ENCODE data around the gene ALKBH1. TPM values are rescaled to one million over a fixed set of nuclear protein-coding genes. Genes with fewer than 3 reads are reported as not detected.

ALKBH1 gene
- total and polyA plus RNA-seq, 2 donors (not counting 3 experiments of a cell fraction or from before 2014, with no cell fraction given), result 10.2 to 14.8 TPM

DNA sequence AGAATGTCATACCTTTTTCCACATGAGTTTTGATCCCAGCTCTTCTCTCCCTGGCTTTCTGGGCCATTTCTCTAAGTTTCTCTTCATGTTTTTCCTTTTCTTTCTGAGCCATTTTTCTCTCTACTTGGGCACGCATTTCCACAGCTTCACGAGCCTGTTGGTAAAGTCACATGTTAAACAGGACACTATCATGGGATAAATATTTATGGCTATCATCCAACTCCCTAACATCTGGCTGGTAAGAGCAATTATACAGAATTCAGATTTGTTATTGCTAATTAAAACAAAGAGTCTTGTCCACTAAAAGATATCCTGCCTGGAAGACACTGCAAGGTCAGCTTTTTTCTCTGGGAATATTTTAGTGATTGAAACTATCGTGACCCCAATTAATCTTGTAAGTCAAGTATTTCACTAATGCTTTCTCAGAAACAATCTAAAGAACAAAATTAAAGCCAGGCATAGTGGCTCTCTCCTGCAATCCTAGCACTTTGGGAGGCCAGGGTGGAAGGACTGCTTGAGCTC is 23.2 kb upstream of the ALKBH1 start:
- no peak overlapping the region for H2AFZ ChIP-seq (ENCODE audit: low read depth, low read length)
- H4K20me1 ChIP-seq (replicated peaks; ENCODE audit: control insufficient read depth, extremely low read depth, insufficient read depth, low read length), result no peaks in the 10 kb centered on the region
- ChIA-PET POLR2A (no interaction called here), CTCF (no interaction called here)
- no peaks in the 10 kb centered on the region for H3K9me1 ChIP-seq (replicated peaks; ENCODE audit: control insufficient read depth, extremely low read depth, insufficient read depth, low read length)
- H3K4me1 ChIP-seq (ENCODE audit: control insufficient read depth, extremely low read depth, insufficient read depth, low read length), result no peaks in the 10 kb centered on the region
- no peak overlapping the region for H3K4me3 ChIP-seq (replicated peaks in 1 of 3; ENCODE audit: insufficient read depth in 1 of 3, low read depth in 1 of 3, low read length in 3 of 3)
- no peak for TF ChIP-seq MAX (IDR thresholded peaks at IDR 0.05; ENCODE audit: insufficient read depth, insufficient read length)
- TF ChIP-seq JUN (IDR thresholded peaks at IDR 0.05; ENCODE audit: borderline replicate concordance, insufficient read depth, insufficient read length, low read depth), result no peak
- TF ChIP-seq, protein P1, sequence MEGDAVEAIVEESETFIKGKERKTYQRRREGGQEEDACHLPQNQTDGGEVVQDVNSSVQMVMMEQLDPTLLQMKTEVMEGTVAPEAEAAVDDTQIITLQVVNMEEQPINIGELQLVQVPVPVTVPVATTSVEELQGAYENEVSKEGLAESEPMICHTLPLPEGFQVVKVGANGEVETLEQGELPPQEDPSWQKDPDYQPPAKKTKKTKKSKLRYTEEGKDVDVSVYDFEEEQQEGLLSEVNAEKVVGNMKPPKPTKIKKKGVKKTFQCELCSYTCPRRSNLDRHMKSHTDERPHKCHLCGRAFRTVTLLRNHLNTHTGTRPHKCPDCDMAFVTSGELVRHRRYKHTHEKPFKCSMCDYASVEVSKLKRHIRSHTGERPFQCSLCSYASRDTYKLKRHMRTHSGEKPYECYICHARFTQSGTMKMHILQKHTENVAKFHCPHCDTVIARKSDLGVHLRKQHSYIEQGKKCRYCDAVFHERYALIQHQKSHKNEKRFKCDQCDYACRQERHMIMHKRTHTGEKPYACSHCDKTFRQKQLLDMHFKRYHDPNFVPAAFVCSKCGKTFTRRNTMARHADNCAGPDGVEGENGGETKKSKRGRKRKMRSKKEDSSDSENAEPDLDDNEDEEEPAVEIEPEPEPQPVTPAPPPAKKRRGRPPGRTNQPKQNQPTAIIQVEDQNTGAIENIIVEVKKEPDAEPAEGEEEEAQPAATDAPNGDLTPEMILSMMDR (IDR thresholded peaks at IDR 0.05; ENCODE audit: extremely low read depth in 1 of 2, insufficient read depth in 1 of 2, low read depth in 1 of 2, low read length in 2 of 2), result no peak
- no peak for TF ChIP-seq FOS (IDR thresholded peaks at IDR 0.05; ENCODE audit: borderline replicate concordance, insufficient read depth, low read length)
- no peak for TF ChIP-seq MYC (IDR thresholded peaks at IDR 0.05; ENCODE audit: low read depth, low read length)
- TF ChIP-seq POLR2AphosphoS5 (IDR thresholded peaks at IDR 0.05; ENCODE audit: insufficient read depth, low read depth, low read length), result no peak
- no peak for TF ChIP-seq EZH2 (IDR thresholded peaks at IDR 0.05; ENCODE audit: borderline replicate concordance, low read depth, low read length, severe bottlenecking)
- TF ChIP-seq GATA2 (IDR thresholded peaks at IDR 0.05; ENCODE audit: insufficient read depth, insufficient read length, low read depth, low read length), result no peak
- no peak for TF ChIP-seq POLR2A (IDR thresholded peaks at IDR 0.05; ENCODE audit: low read depth, low read length)
- H3K27me3 ChIP-seq (ENCODE audit: control insufficient read depth in 2 of 2, insufficient read depth in 2 of 2, low read length in 2 of 2), result no peaks in the 10 kb centered on the region
- H3K9me3 ChIP-seq (replicated peaks; ENCODE audit: control insufficient read depth, insufficient read depth, low read length), result no peaks in the 10 kb centered on the region
- intact Hi-C loops (cut with micrococcal nuclease), result no loop called here
- H3K4me2 ChIP-seq (ENCODE audit: insufficient read depth, low read length), result no peak overlapping the region
- H3K27ac ChIP-seq (ENCODE audit: insufficient read depth, low read depth, low read length), result no peak overlapping the region
- FAIRE-seq (no peak), DNase-seq (ENCODE audit: low read depth, low spot score) (no peak)
- BruUV-seq (replicated peaks), result no TSS peak
- dilution Hi-C loops (cut with MboI; ENCODE audit: extremely low pct_ligation_motif_present, low sequenced_read_pairs), result no loop called here
- peaks cover 21 to 40% of the 10 kb centered on the region in 2 experiments for H3K36me3 ChIP-seq (ENCODE audit: control insufficient read depth in 2 of 2, extremely low read depth in 1 of 2, insufficient read depth in 2 of 2, low read length in 2 of 2)
- H3K9ac ChIP-seq (replicated peaks; ENCODE audit: extremely low read depth, insufficient read depth, low read length), result no peak overlapping the region
- H3K79me2 ChIP-seq (ENCODE audit: control insufficient read depth, insufficient read depth, low read length), result peaks cover 3% of the 10 kb centered on the region

Measured in endothelial cell of umbilical vein (primary cell).